ENCODE results near the gene HJURP.

Gene HJURP

DNA sequence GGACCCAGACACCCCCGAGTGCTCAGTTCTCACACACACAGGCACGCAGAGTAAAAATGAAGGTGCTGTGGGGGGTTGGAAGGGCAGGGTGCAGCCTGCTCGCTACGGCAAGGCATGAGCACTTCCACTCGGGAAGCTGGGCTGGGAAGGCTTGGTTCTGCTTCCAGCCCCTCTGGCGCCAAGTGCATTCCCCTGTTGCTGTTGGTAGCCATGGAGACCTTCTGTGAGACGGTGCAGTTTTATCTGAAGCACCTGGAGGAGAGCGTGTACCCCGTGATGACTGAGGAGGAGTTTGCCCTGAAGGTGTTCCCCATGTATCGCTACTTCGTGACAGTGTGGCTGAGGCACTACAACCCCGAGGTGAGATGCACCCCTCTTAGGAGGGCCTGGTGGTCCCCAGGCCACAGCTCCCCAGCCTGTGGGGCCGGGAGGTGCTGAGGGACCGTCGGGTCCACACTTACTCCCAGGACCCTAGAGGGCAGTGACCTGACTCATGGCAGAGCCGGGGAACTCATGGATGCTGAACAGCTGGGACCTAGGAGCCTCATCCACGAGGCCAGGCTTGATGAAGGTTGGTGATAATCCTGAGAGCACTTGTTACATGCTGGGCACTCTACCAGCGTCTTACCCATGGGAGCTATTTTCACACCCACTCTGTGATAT is 60.7 kb downstream of the HJURP start:
- no peak for DNase-seq

- DNase-seq = no peak
Observed at GRCh38 chr2:233792720-233793119, 61.6 kb downstream of the HJURP start.

DNA sequence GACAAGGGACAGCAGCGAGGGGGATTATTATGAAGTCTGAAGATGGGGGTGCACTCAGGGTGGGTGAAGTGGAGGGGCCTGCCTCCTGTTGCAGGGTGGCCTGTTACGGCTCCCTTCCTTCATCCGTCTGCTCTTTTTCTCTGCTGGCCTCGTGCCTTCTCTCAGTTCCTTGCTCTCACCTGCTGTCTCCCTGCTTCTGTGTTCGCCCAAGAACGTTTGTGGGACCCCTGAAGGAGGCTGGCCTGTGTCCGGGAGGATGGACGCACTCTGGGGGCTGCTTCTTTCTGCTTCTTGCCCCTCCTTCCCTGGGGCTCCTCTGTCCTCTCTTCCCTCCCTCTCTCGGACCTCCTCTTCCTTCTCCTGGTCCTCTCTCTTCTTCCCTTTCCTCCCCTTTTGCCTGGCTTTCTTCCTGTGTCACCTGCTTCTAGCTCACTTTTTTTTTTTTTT is 62.4 kb downstream of the HJURP start:
- DNase-seq = no peak

DNA sequence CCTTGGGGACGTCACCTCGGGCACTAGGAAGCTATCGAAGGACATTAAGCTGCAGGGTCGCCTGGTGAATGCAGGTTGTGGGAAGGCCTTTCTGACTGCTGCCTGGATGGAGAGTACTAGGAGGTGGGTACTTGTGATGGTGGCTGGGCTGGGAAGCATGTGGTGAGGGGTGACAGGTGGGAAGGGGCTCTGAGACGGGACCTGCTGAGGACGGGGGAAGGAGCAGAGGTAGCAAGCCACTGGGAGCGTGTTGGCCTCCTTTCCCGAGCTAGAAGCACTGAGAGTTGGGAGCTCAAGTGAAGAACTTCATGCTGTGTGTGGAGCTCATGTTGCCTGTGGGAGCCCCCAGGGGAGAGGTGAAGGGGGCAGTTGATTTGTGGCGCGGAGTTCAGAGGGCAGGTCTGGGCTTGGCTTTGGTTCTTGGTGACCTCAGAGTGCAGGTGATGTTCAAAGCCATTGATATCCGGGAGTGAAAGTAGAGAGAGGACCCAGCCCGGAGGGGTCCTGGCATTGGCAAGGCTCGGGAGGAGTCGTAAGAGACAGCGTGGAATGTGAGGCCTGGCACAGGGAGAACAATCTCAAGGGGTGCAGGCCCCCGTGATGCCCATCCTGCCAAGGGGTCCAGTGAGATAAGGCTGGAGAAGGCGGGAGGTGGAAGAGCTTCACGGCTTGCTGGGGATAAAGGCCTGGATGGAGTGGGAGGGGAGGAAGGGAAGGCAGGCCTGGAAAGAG is 63.0 kb downstream of the HJURP start:
- DNase-seq = no peak

- DNase-seq = no peak
Observed at GRCh38 chr2:233789554-233789953, 64.8 kb downstream of the HJURP start.
